WTC11 (cell line): Measurements from ENCODE around the gene PAWR. TPM values are rescaled to one million over a fixed set of nuclear protein-coding genes. Genes with fewer than 3 reads are reported as not detected.

ENCODE experiments used
- ATAC-seq: fragments of 200-7000 bp; cut with Tn5 transposase; 2 replicates; pipeline ENCODE4 v1.10.0; 2021; ENCODE audit warnings: mild to moderate bottlenecking, moderate library complexity
- CTCF ChIA-PET: fragments of 300-600 bp; sonication (Branson Sonifier 250); formaldehyde crosslinking; loops from one replicate; lab custom pipeline; 2021; ENCODE audit warnings: antibody characterized with exemption; lab: Charles Lee
- POLR2A ChIA-PET: fragments of 350-600 bp; sonication (Branson Sonifier 250); formaldehyde crosslinking; loops from one replicate; lab custom pipeline; 2021; ENCODE audit warnings: antibody characterized with exemption; lab: Charles Lee
- DNase-seq: peaks from one replicate; pipeline ENCODE4 v3.0.0; 2021; ENCODE audit warnings: low spot score
- H3K27ac Mint-ChIP-seq: 2 replicates; pipeline ENCODE4 v1.8.0; 2021; ENCODE audit warnings: mixed read lengths
- H3K27me3 Mint-ChIP-seq: 2 replicates; pipeline ENCODE4 v1.8.0; 2021; ENCODE audit warnings: low read depth, mild to moderate bottlenecking, moderate library complexity, mixed read lengths
- H3K36me3 Mint-ChIP-seq: 2 replicates; pipeline ENCODE4 v1.8.0; 2021; ENCODE audit warnings: mixed read lengths
- H3K4me1 Mint-ChIP-seq: 2 replicates; pipeline ENCODE4 v1.8.0; 2022; ENCODE audit warnings: mixed read lengths
- H3K4me3 Mint-ChIP-seq: 2 replicates; pipeline ENCODE4 v1.8.0; 2021; ENCODE audit warnings: mild to moderate bottlenecking, moderate library complexity, mixed read lengths
- H3K9me3 Mint-ChIP-seq: 2 replicates; pipeline ENCODE4 v1.8.0; 2021; ENCODE audit warnings: mixed read lengths
- ATF3 ChIP-seq: sonication (generic); formaldehyde crosslinking; conservative IDR thresholded peaks from 2 replicates; pipeline ENCODE4 v1.8.1; 2022; ENCODE audit warnings: mild to moderate bottlenecking, missing genetic modification reagents
- ATF6 ChIP-seq: sonication (generic); formaldehyde crosslinking; IDR thresholded peaks from 2 replicates; pipeline ENCODE4 v1.8.1; 2023; ENCODE audit warnings: mild to moderate bottlenecking, missing genetic modification reagents
- ELF4 ChIP-seq: sonication (generic); formaldehyde crosslinking; IDR thresholded peaks from 2 replicates; pipeline ENCODE4 v1.8.1; 2022; ENCODE audit warnings: low read depth, mild to moderate bottlenecking, moderate library complexity, missing genetic modification reagents
- GTF2I ChIP-seq: fragments of 250-450 bp; sonication (Bioruptor Pico); conservative IDR thresholded peaks from 2 replicates; pipeline ENCODE4 v1.4.0; 2021; ENCODE audit warnings: mild to moderate bottlenecking
- JUN ChIP-seq: sonication (generic); formaldehyde crosslinking; IDR thresholded peaks from 2 replicates; pipeline ENCODE4 v1.8.0; 2023; ENCODE audit warnings: mild to moderate bottlenecking, missing genetic modification reagents
- KAT7 ChIP-seq: sonication (generic); formaldehyde crosslinking; IDR thresholded peaks from 2 replicates; pipeline ENCODE4 v1.8.1; 2023; ENCODE audit warnings: missing genetic modification reagents, mild to moderate bottlenecking, borderline replicate concordance
- MYBL2 ChIP-seq: sonication (generic); formaldehyde crosslinking; IDR thresholded peaks from 2 replicates; pipeline ENCODE4 v1.8.1; 2023; ENCODE audit warnings: mild to moderate bottlenecking, moderate library complexity, missing genetic modification reagents
- NFATC4 ChIP-seq: fragments of 250-450 bp; sonication (Bioruptor Pico); IDR thresholded peaks from 2 replicates; pipeline ENCODE4 v1.9.0; 2021; ENCODE audit warnings: mild to moderate bottlenecking
- NFE2L1 ChIP-seq: sonication (generic); formaldehyde crosslinking; IDR thresholded peaks from 2 replicates; pipeline ENCODE4 v1.8.1; 2023; ENCODE audit warnings: missing genetic modification reagents
- OVOL2 ChIP-seq: fragments of 250-450 bp; sonication (Bioruptor Pico); IDR thresholded peaks from 2 replicates; pipeline ENCODE4 v1.9.0; 2021; ENCODE audit warnings: mild to moderate bottlenecking, borderline replicate concordance
- SMAD4 ChIP-seq: sonication (generic); formaldehyde crosslinking; IDR thresholded peaks from 2 replicates; pipeline ENCODE4 v1.8.0; 2022; ENCODE audit warnings: mild to moderate bottlenecking, missing genetic modification reagents
- TP53 ChIP-seq: sonication (generic); formaldehyde crosslinking; IDR thresholded peaks from 2 replicates; pipeline ENCODE4 v1.8.1; 2023; ENCODE audit warnings: mild to moderate bottlenecking, missing genetic modification reagents
- ZNF232 ChIP-seq: sonication (generic); formaldehyde crosslinking; IDR thresholded peaks from 2 replicates; pipeline ENCODE4 v1.8.0; 2022; ENCODE audit warnings: mild to moderate bottlenecking, missing genetic modification reagents
- ZNF263 ChIP-seq: sonication (generic); formaldehyde crosslinking; IDR thresholded peaks from 2 replicates; pipeline ENCODE4 v1.8.1; 2022; ENCODE audit warnings: low read depth, mild to moderate bottlenecking, moderate library complexity, missing genetic modification reagents
- ZNF317 ChIP-seq: sonication (generic); formaldehyde crosslinking; IDR thresholded peaks from 2 replicates; pipeline ENCODE4 v1.8.1; 2023; ENCODE audit warnings: low read depth, mild to moderate bottlenecking, moderate library complexity, missing genetic modification reagents, borderline replicate concordance
- ZNF396 ChIP-seq: fragments of 250-450 bp; sonication (Bioruptor Pico); IDR thresholded peaks from 2 replicates; pipeline ENCODE4 v1.8.0; 2021; ENCODE audit warnings: mild to moderate bottlenecking, moderate library complexity, borderline replicate concordance
- ZSCAN18 ChIP-seq: fragments of 250-450 bp; sonication (Bioruptor Pico); IDR thresholded peaks from 2 replicates; pipeline ENCODE4 v2.1.2; 2022; ENCODE audit warnings: mild to moderate bottlenecking, moderate library complexity
- total RNA-seq: library from RNA; stranded (reverse); gene quantifications from 3 replicates; pipeline ENCODE4 v1.2.3, GENCODE V29; 2021
- TF ChIP-seq, protein P1 (sequence below): sonication (generic); formaldehyde crosslinking; IDR thresholded peaks from 2 replicates; pipeline ENCODE4 v1.8.1; 2023; ENCODE audit warnings: mild to moderate bottlenecking, moderate library complexity, missing genetic modification reagents
- TF ChIP-seq, protein P2 (sequence below): sonication (generic); formaldehyde crosslinking; IDR thresholded peaks from 2 replicates; pipeline ENCODE4 v1.8.0; 2022; ENCODE audit warnings: mild to moderate bottlenecking, missing genetic modification reagents
- TF ChIP-seq, protein P3 (sequence below): sonication (generic); formaldehyde crosslinking; IDR thresholded peaks from 2 replicates; pipeline ENCODE4 v1.8.1; 2023; ENCODE audit warnings: mild to moderate bottlenecking, missing genetic modification reagents
- TF ChIP-seq, protein P4 (sequence below): sonication (generic); formaldehyde crosslinking; IDR thresholded peaks from 2 replicates; pipeline ENCODE4 v1.8.1; 2022; ENCODE audit warnings: low read depth, mild to moderate bottlenecking, moderate library complexity, missing genetic modification reagents, borderline replicate concordance

PAWR gene
- total RNA-seq, 1 experiment from 2014 or later, result 397 TPM

DNA sequence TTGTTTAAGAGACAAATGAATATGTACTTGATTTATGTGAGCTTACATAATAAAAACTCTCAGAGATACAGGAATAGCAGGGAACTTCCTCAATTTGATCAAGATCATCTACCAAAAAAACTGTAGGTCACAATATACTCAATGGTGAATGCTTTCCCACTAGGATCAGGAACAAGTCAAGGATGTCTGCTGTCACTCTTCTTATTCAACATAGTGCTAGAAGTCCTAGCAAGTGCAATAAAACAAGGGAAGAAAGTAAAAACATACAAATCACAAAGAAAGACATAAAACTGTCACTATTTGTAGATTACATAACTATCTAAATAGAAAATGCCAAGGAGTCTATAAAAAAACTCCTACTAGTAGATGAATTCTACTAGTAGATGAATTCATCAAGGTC is 41.9 kb upstream of the PAWR start:
- TF ChIP-seq, protein P1, sequence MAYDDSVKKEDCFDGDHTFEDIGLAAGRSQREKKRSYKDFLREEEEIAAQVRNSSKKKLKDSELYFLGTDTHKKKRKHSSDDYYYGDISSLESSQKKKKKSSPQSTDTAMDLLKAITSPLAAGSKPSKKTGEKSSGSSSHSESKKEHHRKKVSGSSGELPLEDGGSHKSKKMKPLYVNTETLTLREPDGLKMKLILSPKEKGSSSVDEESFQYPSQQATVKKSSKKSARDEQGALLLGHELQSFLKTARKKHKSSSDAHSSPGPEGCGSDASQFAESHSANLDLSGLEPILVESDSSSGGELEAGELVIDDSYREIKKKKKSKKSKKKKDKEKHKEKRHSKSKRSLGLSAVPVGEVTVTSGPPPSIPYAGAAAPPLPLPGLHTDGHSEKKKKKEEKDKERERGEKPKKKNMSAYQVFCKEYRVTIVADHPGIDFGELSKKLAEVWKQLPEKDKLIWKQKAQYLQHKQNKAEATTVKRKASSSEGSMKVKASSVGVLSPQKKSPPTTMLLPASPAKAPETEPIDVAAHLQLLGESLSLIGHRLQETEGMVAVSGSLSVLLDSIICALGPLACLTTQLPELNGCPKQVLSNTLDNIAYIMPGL (CRISPR knock-in tag), result no peak
- peak; percentile 72; the same call in 1 of the 2 replicates for TF ChIP-seq ZNF317 (CRISPR knock-in tag)
- no peak for ATAC-seq
- ChIA-PET CTCF (no interaction called here), POLR2A (interaction anchor here (0.6 kb wide), 1 partner anchor 448 kb away, joined by 7 read pairs; no protein-coding TSS in a partner anchor)
- Mint-ChIP-seq H3K27ac (no peak overlapping the region), H3K27me3 (no peaks in the 10 kb centered on the region), H3K4me3 (no peak overlapping the region), H3K4me1 (peaks cover 11% of the 10 kb centered on the region), H3K9me3 (peaks cover 2% of the 10 kb centered on the region; the same call in 1 of the 2 replicates), H3K36me3 (no peaks in the 10 kb centered on the region)
- DNase-seq, result no peak

- DNase-seq (no peak), ATAC-seq (no peak)
- H3K36me3 Mint-ChIP-seq, result no peaks in the 10 kb centered on the region
- POLR2A ChIA-PET, result no interaction called here
- no peak overlapping the region for H3K27ac Mint-ChIP-seq
- CTCF ChIA-PET, result no interaction called here
- no peaks in the 10 kb centered on the region for H3K27me3 Mint-ChIP-seq
- H3K4me1 Mint-ChIP-seq, result no peaks in the 10 kb centered on the region
- 0 out of 2 replicates have a peak, but pooled peaks cover 2% of the 10 kb centered on the region for H3K9me3 Mint-ChIP-seq
- no peak for TF ChIP-seq ZSCAN18
- no peak for TF ChIP-seq NFATC4
- TF ChIP-seq OVOL2, result no peak
- TF ChIP-seq ZNF232 (CRISPR knock-in tag), result no peak
- TF ChIP-seq, protein P2, sequence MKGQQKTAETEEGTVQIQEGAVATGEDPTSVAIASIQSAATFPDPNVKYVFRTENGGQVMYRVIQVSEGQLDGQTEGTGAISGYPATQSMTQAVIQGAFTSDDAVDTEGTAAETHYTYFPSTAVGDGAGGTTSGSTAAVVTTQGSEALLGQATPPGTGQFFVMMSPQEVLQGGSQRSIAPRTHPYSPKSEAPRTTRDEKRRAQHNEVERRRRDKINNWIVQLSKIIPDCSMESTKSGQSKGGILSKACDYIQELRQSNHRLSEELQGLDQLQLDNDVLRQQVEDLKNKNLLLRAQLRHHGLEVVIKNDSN (CRISPR knock-in tag), result no peak
- no peak for TF ChIP-seq ATF6 (CRISPR knock-in tag)
- TF ChIP-seq, protein P3, sequence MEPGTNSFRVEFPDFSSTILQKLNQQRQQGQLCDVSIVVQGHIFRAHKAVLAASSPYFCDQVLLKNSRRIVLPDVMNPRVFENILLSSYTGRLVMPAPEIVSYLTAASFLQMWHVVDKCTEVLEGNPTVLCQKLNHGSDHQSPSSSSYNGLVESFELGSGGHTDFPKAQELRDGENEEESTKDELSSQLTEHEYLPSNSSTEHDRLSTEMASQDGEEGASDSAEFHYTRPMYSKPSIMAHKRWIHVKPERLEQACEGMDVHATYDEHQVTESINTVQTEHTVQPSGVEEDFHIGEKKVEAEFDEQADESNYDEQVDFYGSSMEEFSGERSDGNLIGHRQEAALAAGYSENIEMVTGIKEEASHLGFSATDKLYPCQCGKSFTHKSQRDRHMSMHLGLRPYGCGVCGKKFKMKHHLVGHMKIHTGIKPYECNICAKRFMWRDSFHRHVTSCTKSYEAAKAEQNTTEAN (CRISPR knock-in tag), result no peak
- TF ChIP-seq ZNF396 (CRISPR knock-in tag), result no peak
- no peak for TF ChIP-seq NFE2L1 (CRISPR knock-in tag)
- TF ChIP-seq JUN (CRISPR knock-in tag), result no peak
- TF ChIP-seq ATF3 (CRISPR knock-in tag), result no peak
- TF ChIP-seq TP53 (CRISPR knock-in tag), result no peak
- H3K4me3 Mint-ChIP-seq, result no peak overlapping the region
These were observed 35.2 kb upstream of the PAWR start for GRCh38 chr12:79725987-79726386.

DNA sequence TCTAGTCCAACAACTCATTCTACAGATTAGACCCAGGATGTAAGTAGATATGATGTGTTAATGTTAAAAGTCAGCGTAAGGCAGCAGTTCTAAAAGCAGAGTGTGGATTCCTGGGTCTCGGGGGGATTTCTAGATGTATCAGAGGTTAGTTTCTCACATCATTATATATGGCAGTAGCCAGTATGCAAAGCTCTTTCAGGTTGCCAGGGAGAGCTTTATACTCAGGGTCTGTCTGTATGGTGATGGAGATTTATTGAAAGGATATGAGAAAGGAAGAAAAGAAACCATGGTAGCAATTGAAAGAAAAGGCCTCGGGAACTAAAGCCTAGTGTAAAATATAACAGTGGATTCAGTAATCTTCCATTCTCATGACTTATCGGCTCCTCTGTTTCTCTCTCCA is 26.2 kb upstream of the PAWR start:
- Mint-ChIP-seq H3K36me3 (no peaks in the 10 kb centered on the region), H3K27me3 (no peaks in the 10 kb centered on the region), H3K4me3 (no peak overlapping the region), H3K4me1 (no peaks in the 10 kb centered on the region), H3K27ac (no peak overlapping the region; the same call in 1 of the 2 replicates), H3K9me3 (no peaks in the 10 kb centered on the region)
- ChIA-PET CTCF (no interaction called here), POLR2A (no interaction called here)
- ATAC-seq (no peak), DNase-seq (no peak)
- TF ChIP-seq GTF2I (CRISPR knock-in tag) (no peak), KAT7 (CRISPR knock-in tag) (no peak), ZNF263 (no peak), SMAD4 (CRISPR knock-in tag) (no peak), ELF4 (CRISPR knock-in tag) (no peak), ZNF317 (CRISPR knock-in tag) (no peak), MYBL2 (CRISPR knock-in tag) (no peak)
- TF ChIP-seq, protein P2 (CRISPR knock-in tag), result no peak
- TF ChIP-seq, protein P4, sequence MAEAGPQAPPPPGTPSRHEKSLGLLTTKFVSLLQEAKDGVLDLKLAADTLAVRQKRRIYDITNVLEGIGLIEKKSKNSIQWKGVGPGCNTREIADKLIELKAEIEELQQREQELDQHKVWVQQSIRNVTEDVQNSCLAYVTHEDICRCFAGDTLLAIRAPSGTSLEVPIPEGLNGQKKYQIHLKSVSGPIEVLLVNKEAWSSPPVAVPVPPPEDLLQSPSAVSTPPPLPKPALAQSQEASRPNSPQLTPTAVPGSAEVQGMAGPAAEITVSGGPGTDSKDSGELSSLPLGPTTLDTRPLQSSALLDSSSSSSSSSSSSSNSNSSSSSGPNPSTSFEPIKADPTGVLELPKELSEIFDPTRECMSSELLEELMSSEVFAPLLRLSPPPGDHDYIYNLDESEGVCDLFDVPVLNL (CRISPR knock-in tag), result no peak
